Measurements from ENCODE around the gene CLCA2. TPM values are rescaled to one million over a fixed set of nuclear protein-coding genes. Genes with fewer than 3 reads are reported as not detected.

CLCA2 gene
- total RNA-seq, 4 donors from 2014 or later, result 0.19 to 38.3 (median 1.7) TPM; not detected in 1

DNA sequence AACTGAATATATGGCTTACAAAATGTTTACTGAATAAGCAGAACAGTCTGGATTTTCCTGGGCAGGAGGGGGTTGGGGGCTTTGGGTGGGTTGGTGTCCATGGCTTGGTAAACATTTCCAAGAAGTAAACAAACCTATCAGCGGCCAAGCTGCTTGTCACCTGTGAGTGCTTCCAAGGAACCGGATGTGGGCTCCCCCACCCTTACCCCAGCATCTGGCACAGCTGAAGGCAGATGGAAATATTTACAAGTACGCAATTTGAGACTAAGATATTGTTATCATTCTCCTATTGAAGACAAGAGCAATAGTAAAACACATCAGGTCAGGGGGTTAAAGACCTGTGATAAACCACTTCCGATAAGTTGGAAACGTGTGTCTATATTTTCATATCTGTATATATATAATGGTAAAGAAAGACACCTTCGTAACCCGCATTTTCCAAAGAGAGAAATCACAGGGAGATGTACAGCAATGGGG, 44.6 kb downstream of the CLCA2 start, which contains the start of gene CLCA1:
Gene CLCA1, plus strand, starts transcription at position 427 of the 477 bp plus-strand sequence. Its CDS starts 45 bp downstream, at position 472.
- 68 to 69% methylated on average over 6 to 7 of the region's 7 CpGs for WGBS, 2 donors (ENCODE audit: low coverage in 1 of 2)
- Histone ChIP-seq H3K36me3 (no peaks in the 10 kb centered on the region), H3K4me1 (no peaks in the 10 kb centered on the region), H3K27ac (no peak within 1 kb of the TSS), H3K4me3 (no peak within 1 kb of the TSS), H3K27me3 (no peaks in the 10 kb centered on the region), H3K9me3 (no peaks in the 10 kb centered on the region)
- TF ChIP-seq EP300 (IDR thresholded peaks at IDR 0.05) (no peak), POLR2AphosphoS5 (IDR thresholded peaks at IDR 0.05) (no peak), POLR2A (IDR thresholded peaks at IDR 0.05) (no peak)
- TF ChIP-seq, protein P1, sequence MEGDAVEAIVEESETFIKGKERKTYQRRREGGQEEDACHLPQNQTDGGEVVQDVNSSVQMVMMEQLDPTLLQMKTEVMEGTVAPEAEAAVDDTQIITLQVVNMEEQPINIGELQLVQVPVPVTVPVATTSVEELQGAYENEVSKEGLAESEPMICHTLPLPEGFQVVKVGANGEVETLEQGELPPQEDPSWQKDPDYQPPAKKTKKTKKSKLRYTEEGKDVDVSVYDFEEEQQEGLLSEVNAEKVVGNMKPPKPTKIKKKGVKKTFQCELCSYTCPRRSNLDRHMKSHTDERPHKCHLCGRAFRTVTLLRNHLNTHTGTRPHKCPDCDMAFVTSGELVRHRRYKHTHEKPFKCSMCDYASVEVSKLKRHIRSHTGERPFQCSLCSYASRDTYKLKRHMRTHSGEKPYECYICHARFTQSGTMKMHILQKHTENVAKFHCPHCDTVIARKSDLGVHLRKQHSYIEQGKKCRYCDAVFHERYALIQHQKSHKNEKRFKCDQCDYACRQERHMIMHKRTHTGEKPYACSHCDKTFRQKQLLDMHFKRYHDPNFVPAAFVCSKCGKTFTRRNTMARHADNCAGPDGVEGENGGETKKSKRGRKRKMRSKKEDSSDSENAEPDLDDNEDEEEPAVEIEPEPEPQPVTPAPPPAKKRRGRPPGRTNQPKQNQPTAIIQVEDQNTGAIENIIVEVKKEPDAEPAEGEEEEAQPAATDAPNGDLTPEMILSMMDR (IDR thresholded peaks at IDR 0.05), result no peak
- no peak for ATAC-seq

DNA sequence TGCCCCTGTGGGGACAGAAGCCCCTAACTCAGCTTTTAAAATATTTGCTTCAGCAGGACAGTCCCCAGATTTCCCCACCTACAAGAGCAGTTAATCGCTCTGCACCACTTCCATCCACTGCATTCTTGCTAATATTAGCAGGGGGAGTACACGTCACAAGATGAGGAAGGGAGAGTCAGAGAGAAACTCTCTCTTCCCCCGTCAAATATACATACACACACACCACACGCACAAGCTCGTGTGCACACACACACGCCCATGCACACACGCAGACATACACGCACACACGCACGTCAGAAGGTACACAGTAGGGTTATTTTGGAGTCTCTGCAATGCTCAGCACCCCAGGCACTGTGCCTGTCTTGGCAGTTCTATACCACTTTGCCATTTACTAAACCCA, 46.9 kb downstream of the CLCA2 start:
- no peaks in the 10 kb centered on the region for H3K4me1 ChIP-seq
- H3K27ac ChIP-seq, result no peak overlapping the region

DNA sequence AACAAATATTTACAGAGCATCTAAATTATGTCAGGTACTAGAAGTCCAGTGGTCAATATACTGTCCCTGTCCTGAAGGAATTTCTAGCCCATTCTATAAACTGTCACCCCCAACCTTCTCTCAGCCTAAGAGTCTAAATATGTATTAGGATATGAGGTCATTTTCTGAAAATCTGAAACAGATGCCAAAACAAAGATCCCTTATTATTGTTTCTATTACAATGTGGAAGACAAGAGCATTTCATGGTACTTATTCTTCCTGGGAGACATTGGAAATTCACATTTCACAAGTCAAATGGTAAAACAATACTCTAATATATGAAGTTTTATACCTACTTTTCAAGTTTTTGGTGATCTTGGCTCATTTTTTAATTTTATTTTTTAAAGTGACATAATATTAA, 47.3 kb downstream of the CLCA2 start:
- no peak overlapping the region for H3K4me3 ChIP-seq
- H3K4me1 ChIP-seq, result no peaks in the 10 kb centered on the region
- H3K27ac ChIP-seq, result no peak overlapping the region
- no peak for ATAC-seq
- H3K27me3 ChIP-seq, result no peaks in the 10 kb centered on the region
- no peaks in the 10 kb centered on the region for H3K36me3 ChIP-seq
- H3K9me3 ChIP-seq, result no peaks in the 10 kb centered on the region
- TF ChIP-seq POLR2A (IDR thresholded peaks at IDR 0.05) (no peak), EP300 (IDR thresholded peaks at IDR 0.05) (no peak), POLR2AphosphoS5 (IDR thresholded peaks at IDR 0.05) (no peak)
- TF ChIP-seq, protein P1 (IDR thresholded peaks at IDR 0.05), result no peak

More for the DNA sequence above, 46.9 kb downstream of the CLCA2 start:
- no peak for TF ChIP-seq EP300 (IDR thresholded peaks at IDR 0.05)
- TF ChIP-seq, protein P1 (IDR thresholded peaks at IDR 0.05), result no peak
- no peak for TF ChIP-seq POLR2AphosphoS5 (IDR thresholded peaks at IDR 0.05)
- no peak for TF ChIP-seq POLR2A (IDR thresholded peaks at IDR 0.05)
- WGBS, 2 donors (ENCODE audit: low coverage in 1 of 2), result 88% methylated on average over 8 of the region's 10 CpGs; no CpG with 5 or more reads in 1 of the 2 donors
- Histone ChIP-seq H3K9me3 (no peaks in the 10 kb centered on the region), H3K27me3 (no peaks in the 10 kb centered on the region), H3K4me3 (no peak overlapping the region), H3K36me3 (no peaks in the 10 kb centered on the region)
- no peak for ATAC-seq

DNA sequence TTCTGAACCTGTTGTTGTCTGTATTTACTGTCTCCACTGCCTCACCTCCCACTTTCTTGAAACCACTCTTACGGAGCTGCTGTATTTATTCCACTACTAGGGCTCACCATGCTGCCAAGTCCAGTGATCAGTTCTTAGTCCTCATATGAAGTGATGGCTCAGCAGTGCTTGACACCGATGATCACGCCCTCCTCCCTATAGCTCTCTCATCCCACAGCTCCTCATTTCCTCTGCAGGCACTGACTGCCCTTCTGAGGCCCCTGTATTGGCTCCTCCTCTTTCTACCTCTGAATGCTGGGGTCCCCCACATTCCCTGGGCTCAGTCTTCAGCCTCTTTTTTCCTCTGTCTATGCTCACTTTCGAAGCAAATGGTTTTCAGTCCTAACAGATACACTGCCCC, 48.2 kb downstream of the CLCA2 start:
- no peaks in the 10 kb centered on the region for H3K9me3 ChIP-seq
- no peaks in the 10 kb centered on the region for H3K27me3 ChIP-seq
- no peak for ATAC-seq
- H3K4me3 ChIP-seq, result no peak overlapping the region
- WGBS, 2 donors (ENCODE audit: low coverage in 1 of 2), result 49 to 62% methylated on average over 2 to 4 of the region's 4 CpGs
- no peak overlapping the region for H3K27ac ChIP-seq
- no peaks in the 10 kb centered on the region for H3K4me1 ChIP-seq
- TF ChIP-seq, protein P1 (IDR thresholded peaks at IDR 0.05), result no peak
- TF ChIP-seq POLR2AphosphoS5 (IDR thresholded peaks at IDR 0.05) (no peak), EP300 (IDR thresholded peaks at IDR 0.05) (no peak), POLR2A (IDR thresholded peaks at IDR 0.05) (no peak)
- no peaks in the 10 kb centered on the region for H3K36me3 ChIP-seq

DNA sequence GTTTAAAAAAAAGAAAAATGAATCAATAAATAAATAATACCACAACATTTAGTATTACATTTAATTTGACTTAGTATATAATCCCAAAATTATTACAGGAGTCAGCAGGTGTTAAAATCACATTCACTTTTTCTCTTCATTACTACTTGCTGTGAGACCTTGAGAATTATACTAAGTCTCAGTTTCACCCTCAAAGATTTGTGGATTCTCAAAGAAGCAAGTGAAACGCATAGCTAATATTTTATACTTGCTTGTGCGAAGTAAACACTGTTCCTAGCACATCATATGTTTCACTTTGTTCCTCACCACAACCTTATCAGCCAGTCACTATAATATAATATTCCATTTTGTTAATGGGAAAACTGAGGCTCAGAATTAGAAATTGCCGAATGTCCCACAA, 48.8 kb downstream of the CLCA2 start:
- ATAC-seq, result no peak
- 61 to 67% methylated on average over 3 of the region's 3 CpGs for WGBS, 2 donors (ENCODE audit: low coverage in 1 of 2)
- no peak overlapping the region for H3K4me3 ChIP-seq

More for the DNA sequence above, 48.8 kb downstream of the CLCA2 start:
- no peaks in the 10 kb centered on the region for H3K27me3 ChIP-seq
- no peaks in the 10 kb centered on the region for H3K36me3 ChIP-seq
- no peaks in the 10 kb centered on the region for H3K9me3 ChIP-seq
- no peak overlapping the region for H3K27ac ChIP-seq
- H3K4me1 ChIP-seq, result no peaks in the 10 kb centered on the region
- TF ChIP-seq, protein P1 (IDR thresholded peaks at IDR 0.05), result no peak
- TF ChIP-seq POLR2A (IDR thresholded peaks at IDR 0.05), result no peak
- TF ChIP-seq EP300 (IDR thresholded peaks at IDR 0.05), result no peak
- TF ChIP-seq POLR2AphosphoS5 (IDR thresholded peaks at IDR 0.05), result no peak

Data from gastroesophageal sphincter (tissue), 4 donors.